ENCODE results near the gene PALB2. TPM values are rescaled to one million over a fixed set of nuclear protein-coding genes. Genes with fewer than 3 reads are reported as not detected.

Gene PALB2
- total and polyA plus RNA-seq, 9 of the 15 experiments (the other 6 are each of a cell fraction or from before 2014, with no cell fraction given) = 7.0 to 25.8 (median 15.2) TPM

DNA sequence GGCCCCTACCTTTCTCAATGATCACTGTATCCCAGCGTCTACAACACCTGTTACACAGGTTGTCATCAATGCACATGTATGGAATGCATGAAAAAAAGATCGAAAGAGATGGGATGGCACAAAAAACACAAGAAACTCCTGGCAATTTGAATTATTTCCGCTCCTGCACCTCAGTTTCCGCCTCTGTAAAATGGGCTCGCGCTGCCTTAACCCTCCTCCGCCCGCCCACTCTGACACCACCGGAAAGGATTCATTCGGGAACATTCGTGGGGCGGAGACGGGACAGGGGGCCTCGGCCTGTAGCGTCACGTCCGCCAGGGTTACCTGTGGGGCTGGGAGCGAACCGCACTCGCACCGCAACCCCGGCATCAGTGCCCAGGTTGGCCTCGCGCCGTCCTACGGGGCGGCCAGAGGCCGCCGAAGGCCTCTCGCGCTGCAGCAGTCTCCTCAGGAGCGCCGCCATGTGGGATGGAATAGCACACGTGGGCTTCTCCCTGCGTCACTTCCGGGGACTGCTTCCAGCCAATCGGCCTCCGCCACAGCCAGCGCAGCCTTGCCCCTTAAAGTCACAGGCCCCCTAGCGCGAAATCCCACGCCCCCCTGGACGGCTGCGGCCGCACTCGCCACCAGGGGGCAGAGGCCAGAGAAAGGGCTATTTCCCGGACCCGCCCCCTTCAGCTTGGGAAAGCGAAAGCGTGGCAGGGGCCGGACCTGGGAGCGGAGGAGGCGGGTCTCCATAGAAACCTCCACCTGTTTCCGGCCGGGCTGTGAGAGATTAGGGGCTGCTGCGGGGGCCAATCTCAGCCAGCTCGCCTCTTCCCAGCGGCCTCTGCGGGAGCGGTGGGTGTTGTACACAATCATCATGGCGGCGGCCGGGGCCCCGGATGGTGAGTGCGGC, 84.0 kb downstream of the PALB2 start, which contains the start of the genes EARS2 and UBFD1 (continued):
- TF ChIP-seq ZKSCAN8 (CRISPR knock-in tag; IDR thresholded peaks at IDR 0.05) = no peak
- no peak for TF ChIP-seq IFI16 (CRISPR knock-in tag; IDR thresholded peaks at IDR 0.05)
- TF ChIP-seq, protein P1, sequence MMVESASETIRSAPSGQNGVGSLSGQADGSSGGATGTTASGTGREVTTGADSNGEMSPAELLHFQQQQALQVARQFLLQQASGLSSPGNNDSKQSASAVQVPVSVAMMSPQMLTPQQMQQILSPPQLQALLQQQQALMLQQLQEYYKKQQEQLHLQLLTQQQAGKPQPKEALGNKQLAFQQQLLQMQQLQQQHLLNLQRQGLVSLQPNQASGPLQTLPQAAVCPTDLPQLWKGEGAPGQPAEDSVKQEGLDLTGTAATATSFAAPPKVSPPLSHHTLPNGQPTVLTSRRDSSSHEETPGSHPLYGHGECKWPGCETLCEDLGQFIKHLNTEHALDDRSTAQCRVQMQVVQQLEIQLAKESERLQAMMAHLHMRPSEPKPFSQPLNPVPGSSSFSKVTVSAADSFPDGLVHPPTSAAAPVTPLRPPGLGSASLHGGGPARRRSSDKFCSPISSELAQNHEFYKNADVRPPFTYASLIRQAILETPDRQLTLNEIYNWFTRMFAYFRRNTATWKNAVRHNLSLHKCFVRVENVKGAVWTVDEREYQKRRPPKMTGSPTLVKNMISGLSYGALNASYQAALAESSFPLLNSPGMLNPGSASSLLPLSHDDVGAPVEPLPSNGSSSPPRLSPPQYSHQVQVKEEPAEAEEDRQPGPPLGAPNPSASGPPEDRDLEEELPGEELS (CRISPR knock-in tag; IDR thresholded peaks at IDR 0.05; ENCODE audit: borderline replicate concordance) = no peak
- TF ChIP-seq KLF1 (tag; IDR thresholded peaks at IDR 0.05) = no peak; the same call in none of the 2 replicates
- TF ChIP-seq E2F4 (CRISPR knock-in tag; IDR thresholded peaks at IDR 0.05; ENCODE audit: low read depth) = no peak
- TF ChIP-seq RBM15 (IDR thresholded peaks at IDR 0.05; ENCODE audit: insufficient read depth, low read length) = no peak
- no peak for TF ChIP-seq ARID2 (IDR thresholded peaks at IDR 0.05)
- TF ChIP-seq ETV1 (tag; conservative IDR thresholded peaks at IDR 0.05; ENCODE audit: low read depth) = peak; percentile 94

Data from K562 (cell line).